Measurements from ENCODE around the gene SNX4. TPM values are rescaled to one million over a fixed set of nuclear protein-coding genes. Genes with fewer than 3 reads are reported as not detected.

The SNX4 gene
- total and polyA plus RNA-seq, 8 donors, result 9.5 to 22.8 (median 18.0) TPM

DNA sequence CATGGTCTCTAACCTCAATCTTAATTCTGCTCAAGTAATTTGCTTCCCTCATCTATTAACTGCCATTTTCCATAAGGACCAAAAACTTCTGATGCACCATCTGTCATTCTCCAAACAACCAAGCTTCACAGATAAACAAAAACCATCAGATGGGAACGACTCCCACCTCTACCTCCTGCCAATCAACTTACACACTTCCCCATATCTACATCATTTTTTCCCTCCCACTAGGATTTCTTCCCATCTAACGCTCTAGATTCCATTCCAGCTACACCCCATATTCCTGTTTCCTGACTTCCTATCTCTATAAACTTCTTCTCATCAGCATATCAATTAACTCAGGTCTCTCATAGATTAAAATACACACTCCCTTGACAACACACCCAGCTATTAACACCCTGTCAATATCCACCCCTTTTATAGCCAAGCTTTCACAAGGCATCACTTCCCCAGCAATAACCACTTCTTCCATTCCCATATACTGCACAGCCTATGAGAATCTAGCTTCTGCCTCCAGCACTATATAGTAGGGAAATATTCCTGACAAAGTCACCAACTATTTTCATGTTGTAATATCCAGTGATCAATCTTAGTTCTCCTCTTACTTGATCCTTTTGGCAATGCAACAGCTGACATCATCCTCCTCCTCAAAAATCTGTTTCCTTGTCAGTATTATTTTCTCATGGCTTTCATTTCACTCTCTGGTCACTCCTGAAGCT, 39.2 kb downstream of the SNX4 start:
- no peaks in the 10 kb centered on the region for H3K27me3 ChIP-seq
- intact Hi-C loops (cut with DNase I), result no loop called here
- H3K27ac ChIP-seq, result no peak overlapping the region
- DNase-seq (no peak), FAIRE-seq (no peak), ATAC-seq (peak in 1 of 4 donors; percentile 37)
- 58 to 60% methylated on average over 2 of the region's 2 CpGs for WGBS, 2 donors
- H3K4me1 ChIP-seq, result no peaks in the 10 kb centered on the region
- peaks cover 0 to 6% (median 0%) of the 10 kb centered on the region in 3 donors for H3K36me3 ChIP-seq
- no peaks in the 10 kb centered on the region for H3K9me3 ChIP-seq
- TF ChIP-seq, protein P1, sequence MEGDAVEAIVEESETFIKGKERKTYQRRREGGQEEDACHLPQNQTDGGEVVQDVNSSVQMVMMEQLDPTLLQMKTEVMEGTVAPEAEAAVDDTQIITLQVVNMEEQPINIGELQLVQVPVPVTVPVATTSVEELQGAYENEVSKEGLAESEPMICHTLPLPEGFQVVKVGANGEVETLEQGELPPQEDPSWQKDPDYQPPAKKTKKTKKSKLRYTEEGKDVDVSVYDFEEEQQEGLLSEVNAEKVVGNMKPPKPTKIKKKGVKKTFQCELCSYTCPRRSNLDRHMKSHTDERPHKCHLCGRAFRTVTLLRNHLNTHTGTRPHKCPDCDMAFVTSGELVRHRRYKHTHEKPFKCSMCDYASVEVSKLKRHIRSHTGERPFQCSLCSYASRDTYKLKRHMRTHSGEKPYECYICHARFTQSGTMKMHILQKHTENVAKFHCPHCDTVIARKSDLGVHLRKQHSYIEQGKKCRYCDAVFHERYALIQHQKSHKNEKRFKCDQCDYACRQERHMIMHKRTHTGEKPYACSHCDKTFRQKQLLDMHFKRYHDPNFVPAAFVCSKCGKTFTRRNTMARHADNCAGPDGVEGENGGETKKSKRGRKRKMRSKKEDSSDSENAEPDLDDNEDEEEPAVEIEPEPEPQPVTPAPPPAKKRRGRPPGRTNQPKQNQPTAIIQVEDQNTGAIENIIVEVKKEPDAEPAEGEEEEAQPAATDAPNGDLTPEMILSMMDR (IDR thresholded peaks at IDR 0.05), result no peak
- H3K4me3 ChIP-seq, result no peak overlapping the region

DNA sequence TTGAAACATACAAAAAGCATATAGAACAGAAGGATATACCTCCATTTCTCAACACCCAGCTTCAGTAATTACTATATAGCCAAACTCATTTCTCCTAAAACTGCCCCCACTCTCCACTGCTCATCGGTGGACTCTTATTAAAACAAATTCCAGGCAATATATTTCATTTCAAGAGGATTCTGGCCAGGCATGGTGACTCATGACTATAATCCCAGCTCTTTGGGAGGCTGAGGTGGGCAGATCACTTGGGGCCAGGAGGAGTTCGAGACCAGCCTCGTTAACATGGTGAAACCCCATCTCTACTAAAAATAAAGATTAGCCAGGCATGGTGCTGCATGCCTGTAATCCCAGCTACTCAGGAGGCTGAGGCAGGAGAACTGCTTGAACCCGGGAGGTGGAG, 40.9 kb downstream of the SNX4 start:
- TF ChIP-seq, protein P1 (IDR thresholded peaks at IDR 0.05), result no peak
- intact Hi-C loops (cut with DNase I), result no loop called here
- ATAC-seq (no peak), DNase-seq (no peak), FAIRE-seq (no peak)
- Histone ChIP-seq H3K4me1 (no peaks in the 10 kb centered on the region), H3K9me3 (no peaks in the 10 kb centered on the region), H3K36me3 (peaks cover 0 to 12% (median 0%) of the 10 kb centered on the region in 3 donors), H3K4me3 (no peak overlapping the region), H3K27me3 (no peaks in the 10 kb centered on the region), H3K27ac (no peak overlapping the region)
- WGBS, 2 donors, result 95 to 97% methylated on average over 4 of the region's 4 CpGs

DNA sequence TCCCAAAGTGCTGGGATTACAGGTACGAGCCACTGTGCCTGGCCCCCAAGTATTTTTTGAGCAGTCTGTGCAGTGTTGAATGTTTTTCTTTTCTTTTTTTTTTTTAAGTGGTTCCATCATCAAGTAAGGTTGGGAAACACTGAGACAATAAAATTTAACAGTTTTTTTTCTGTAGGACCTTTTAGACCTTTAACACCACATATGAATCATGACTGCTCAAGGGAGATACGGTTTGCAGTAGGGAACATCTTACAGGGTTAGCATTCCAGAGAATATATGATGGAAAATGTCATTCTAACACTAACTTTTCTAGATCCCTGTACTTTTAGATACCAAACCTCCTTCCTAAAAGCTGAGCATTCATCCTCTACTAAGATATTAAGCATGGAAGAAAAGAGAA, 41.7 kb downstream of the SNX4 start:
- H3K36me3 ChIP-seq, result peaks cover 0 to 12% (median 0%) of the 10 kb centered on the region in 3 donors
- WGBS, 2 donors, result 92 to 96% methylated on average over 2 of the region's 2 CpGs
- intact Hi-C loops (cut with DNase I), result no loop called here
- no peaks in the 10 kb centered on the region for H3K9me3 ChIP-seq
- H3K27me3 ChIP-seq, result no peaks in the 10 kb centered on the region
- TF ChIP-seq, protein P1 (IDR thresholded peaks at IDR 0.05), result no peak
- no peak for FAIRE-seq
- no peaks in the 10 kb centered on the region for H3K4me1 ChIP-seq
- H3K4me3 ChIP-seq, result no peak overlapping the region
- H3K27ac ChIP-seq, result no peak overlapping the region
- DNase-seq, result no peak
- ATAC-seq, result no peak

DNA sequence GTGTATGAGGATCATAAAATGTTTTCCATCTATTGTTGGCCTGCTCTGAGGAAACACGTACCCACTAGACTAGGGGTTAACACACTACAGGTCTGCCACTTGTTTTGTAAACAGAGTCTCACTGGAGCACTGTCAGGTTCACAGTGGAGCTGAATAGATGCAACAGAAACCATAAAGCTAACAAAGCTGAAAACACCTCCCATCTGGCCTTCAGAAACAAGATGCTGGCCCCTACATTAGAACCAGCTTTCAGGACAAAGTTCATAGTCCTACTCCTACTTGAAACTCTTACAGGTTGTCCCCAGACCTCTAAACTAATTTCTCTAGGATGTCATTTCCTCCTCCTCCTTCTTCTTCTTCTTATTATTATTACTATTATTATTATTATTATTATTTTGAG, 42.3 kb downstream of the SNX4 start:
- H3K36me3 ChIP-seq, result peaks cover 0 to 12% (median 0%) of the 10 kb centered on the region in 3 donors
- no peak for DNase-seq
- intact Hi-C loops (cut with DNase I), result no loop called here
- H3K4me3 ChIP-seq, result no peak overlapping the region
- H3K27ac ChIP-seq, result no peak overlapping the region
- no peak for ATAC-seq
- WGBS, 2 donors, result 93 to 96% methylated on average over 1 of the region's 1 CpG
- no peaks in the 10 kb centered on the region for H3K27me3 ChIP-seq
- TF ChIP-seq, protein P1 (IDR thresholded peaks at IDR 0.05), result no peak
- no peaks in the 10 kb centered on the region for H3K9me3 ChIP-seq
- FAIRE-seq, result no peak
- H3K4me1 ChIP-seq, result no peaks in the 10 kb centered on the region

DNA sequence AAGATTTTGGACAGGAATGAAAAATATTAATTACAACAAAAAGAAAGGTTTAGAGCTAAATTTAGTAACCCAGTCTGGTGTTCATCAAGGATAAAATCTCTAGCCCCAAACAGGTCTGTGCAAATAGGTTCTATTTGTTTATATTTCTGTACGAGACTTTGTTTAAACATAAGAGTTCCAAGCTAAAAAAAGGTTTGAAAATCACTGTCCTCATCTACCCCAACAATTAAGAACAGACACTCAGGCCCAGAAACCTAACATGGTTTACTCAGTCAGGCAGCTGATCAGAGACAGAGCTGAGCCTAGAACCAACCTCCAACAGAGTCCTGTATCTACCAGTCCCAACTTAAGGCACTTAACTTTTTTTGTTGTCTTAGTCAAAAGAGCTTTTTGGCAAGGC, 49.3 kb downstream of the SNX4 start:
- peaks cover 0 to 23% (median 4%) of the 10 kb centered on the region in 3 donors for H3K36me3 ChIP-seq
- intact Hi-C loops (cut with DNase I), result no loop called here
- no peaks in the 10 kb centered on the region for H3K9me3 ChIP-seq
- TF ChIP-seq, protein P1 (IDR thresholded peaks at IDR 0.05), result no peak
- no peak for ATAC-seq
- no peak overlapping the region for H3K27ac ChIP-seq
- no peaks in the 10 kb centered on the region for H3K27me3 ChIP-seq
- no peak for FAIRE-seq
- 28 to 40% methylated on average over 1 of the region's 1 CpG for WGBS, 2 donors
- no peak overlapping the region for H3K4me3 ChIP-seq
- no peaks in the 10 kb centered on the region for H3K4me1 ChIP-seq
- no peak for DNase-seq

Data from pancreas (tissue), 10 donors.